H9 (cell line): ENCODE data around the gene WHRN. TPM values are rescaled to one million over a fixed set of nuclear protein-coding genes. Genes with fewer than 3 reads are reported as not detected.

Source experiments
- DNase-seq: peaks from one replicate; pipeline ENCODE4 v3.0.0-alpha.2; 2017
- H2AFZ ChIP-seq: one replicate; pipeline ENCODE4 v1.6.1; 2013; ENCODE audit warnings: mild to moderate bottlenecking, low read length, control low read depth, moderate library complexity
- H2AK5ac ChIP-seq: 2 replicates; pipeline ENCODE4 v1.6.1; 2013; ENCODE audit warnings: low read length, control low read depth, mixed read lengths; ENCODE audit not compliant: insufficient read length
- H2BK120ac ChIP-seq: one replicate; pipeline ENCODE4 v1.6.1; 2013; ENCODE audit warnings: low read depth, mild to moderate bottlenecking, low read length, control low read depth, inconsistent platforms; ENCODE audit not compliant: poor library complexity, severe bottlenecking
- H2BK12ac ChIP-seq: 2 replicates; pipeline ENCODE4 v1.6.1; 2013; ENCODE audit warnings: low read length, control low read depth, mixed read lengths, low read depth; ENCODE audit not compliant: insufficient read length
- H2BK15ac ChIP-seq: 2 replicates; pipeline ENCODE4 v1.6.1; 2013; ENCODE audit warnings: low read depth, low read length, control low read depth
- H2BK20ac ChIP-seq: one replicate; pipeline ENCODE4 v1.6.1; 2013; ENCODE audit warnings: low read depth, mild to moderate bottlenecking, low read length, control low read depth, inconsistent platforms; ENCODE audit not compliant: poor library complexity, severe bottlenecking
- H2BK5ac ChIP-seq: 2 replicates; pipeline ENCODE4 v1.6.1; 2013; ENCODE audit warnings: low read length, control low read depth, mixed read lengths; ENCODE audit not compliant: insufficient read length
- H3K14ac ChIP-seq: 2 replicates; pipeline ENCODE4 v1.6.1; 2013; ENCODE audit warnings: low read length, control low read depth; ENCODE audit not compliant: insufficient read depth
- H3K18ac ChIP-seq: 2 replicates; pipeline ENCODE4 v1.6.1; 2013; ENCODE audit warnings: low read depth, mild to moderate bottlenecking, mixed read lengths, low read length, control low read depth; ENCODE audit not compliant: insufficient read length
- H3K23ac ChIP-seq: 2 replicates; pipeline ENCODE4 v1.6.1; 2013; ENCODE audit warnings: low read length, control low read depth, mixed read lengths, low read depth; ENCODE audit not compliant: insufficient read length
- H3K23me2 ChIP-seq: 2 replicates; pipeline ENCODE4 v1.6.1; 2013; ENCODE audit warnings: low read depth, mild to moderate bottlenecking, mixed read lengths, low read length, control low read depth; ENCODE audit not compliant: insufficient read length, poor library complexity, severe bottlenecking
- H3K27ac ChIP-seq: 2 replicates; pipeline ENCODE4 v1.5.1; 2013; ENCODE audit warnings: low read length, control low read depth, mixed read lengths, low read depth; ENCODE audit not compliant: insufficient read length
- H3K27me3 ChIP-seq: 2 replicates; pipeline ENCODE4 v1.6.1; 2013; ENCODE audit warnings: low read length, control low read depth, inconsistent platforms; ENCODE audit not compliant: insufficient read depth
- H3K4ac ChIP-seq: 2 replicates; pipeline ENCODE4 v1.6.1; 2013; ENCODE audit warnings: low read depth, mild to moderate bottlenecking, control low read depth, inconsistent platforms, low read length, moderate library complexity
- H3K4me1 ChIP-seq: 2 replicates; pipeline ENCODE4 v1.6.1; 2013; ENCODE audit warnings: low read length, control low read depth, inconsistent platforms; ENCODE audit not compliant: insufficient read depth
- H3K4me2 ChIP-seq: 2 replicates; pipeline ENCODE4 v1.6.1; 2013; ENCODE audit warnings: low read length, control low read depth, mixed read lengths; ENCODE audit not compliant: insufficient read length, insufficient read depth
- H3K56ac ChIP-seq: 2 replicates; pipeline ENCODE4 v1.6.1; 2013; ENCODE audit warnings: low read depth, mild to moderate bottlenecking, mixed read lengths, low read length, control low read depth; ENCODE audit not compliant: insufficient read length
- H3K79me1 ChIP-seq: 2 replicates; pipeline ENCODE4 v1.6.1; 2013; ENCODE audit warnings: low read depth, mild to moderate bottlenecking, moderate library complexity, low read length, control low read depth, inconsistent platforms; ENCODE audit not compliant: insufficient read depth, poor library complexity, severe bottlenecking
- H3K79me2 ChIP-seq: 2 replicates; pipeline ENCODE4 v1.6.1; 2013; ENCODE audit warnings: low read length, control low read depth, inconsistent platforms; ENCODE audit not compliant: insufficient read depth
- H3K9ac ChIP-seq: 2 replicates; pipeline ENCODE4 v1.6.1; 2013; ENCODE audit warnings: low read length, control low read depth, mixed read lengths; ENCODE audit not compliant: insufficient read length; ENCODE audit errors: extremely low read depth
- H3K9me3 ChIP-seq: one replicate; pipeline ENCODE4 v1.6.1; 2013; ENCODE audit warnings: low read depth, low read length, inconsistent platforms; ENCODE audit not compliant: control insufficient read depth
- H3T11ph ChIP-seq: one replicate; pipeline ENCODE4 v1.6.1; 2013; ENCODE audit warnings: mild to moderate bottlenecking, low read length, control low read depth, inconsistent platforms
- H4K20me1 ChIP-seq: one replicate; pipeline ENCODE4 v1.6.1; 2013; ENCODE audit not compliant: control insufficient read depth, insufficient read length, insufficient read depth
- H4K5ac ChIP-seq: 2 replicates; pipeline ENCODE4 v1.6.1; 2013; ENCODE audit warnings: low read depth, mild to moderate bottlenecking, mixed read lengths, low read length, control low read depth; ENCODE audit not compliant: insufficient read length
- H4K8ac ChIP-seq: replicated peaks from 2 replicates; pipeline ENCODE4 v1.6.1; 2013; ENCODE audit warnings: low read length, control low read depth, mixed read lengths, low read depth; ENCODE audit not compliant: insufficient read length
- H4K91ac ChIP-seq: 2 replicates; pipeline ENCODE4 v1.6.1; 2013; ENCODE audit warnings: low read depth, mild to moderate bottlenecking, moderate library complexity, mixed read lengths, low read length, control low read depth; ENCODE audit not compliant: insufficient read length
- H3K27ac Mint-ChIP-seq, 3 experiments: 2 replicates in 2 of 3; 3 replicates in 1 of 3; pipeline ENCODE4 v1.8.0; 2020 to 2021; ENCODE audit warnings: mixed read lengths in 3 of 3, mild to moderate bottlenecking in 1 of 3, moderate library complexity in 1 of 3
- H3K27me3 Mint-ChIP-seq: 2 replicates; pipeline ENCODE4 v1.8.0; 2021; ENCODE audit warnings: low read depth, mild to moderate bottlenecking, moderate library complexity, mixed read lengths
- H3K36me3 Mint-ChIP-seq, 3 experiments: 2 replicates in 2 of 3; 3 replicates in 1 of 3; pipeline ENCODE4 v1.8.0; 2020 to 2021; ENCODE audit warnings: low read depth in 3 of 3, mixed read lengths in 3 of 3; ENCODE audit not compliant: insufficient read depth in 1 of 3
- H3K4me1 Mint-ChIP-seq, 2 experiments: 2 replicates each; pipeline ENCODE4 v1.8.0; 2020; ENCODE audit warnings: mixed read lengths in 2 of 2
- H3K4me3 Mint-ChIP-seq, 2 experiments: 2 replicates in 1 of 2; 3 replicates in 1 of 2; pipeline ENCODE4 v1.8.0; 2020 to 2021; ENCODE audit warnings: mild to moderate bottlenecking in 2 of 2, mixed read lengths in 2 of 2, moderate library complexity in 1 of 2
- H3K9me3 Mint-ChIP-seq, 2 experiments: 2 replicates in 1 of 2; 3 replicates in 1 of 2; pipeline ENCODE4 v1.8.0; 2020; ENCODE audit warnings: mild to moderate bottlenecking in 2 of 2, mixed read lengths in 2 of 2, moderate library complexity in 1 of 2
- WGBS: extraction: QIAGEN DNeasy Blood & Tissue Kit; methylation state at CpG from one replicate; pipeline ENCODE4 v1.1.7; 2013; ENCODE audit warnings: missing lambda C conversion rate, low lambda C conversion rate, mixed read lengths; ENCODE audit not compliant: insufficient read length; ENCODE audit errors: extremely low coverage; 5-methylcytosine and 5-hydroxymethylcytosine counted together
- total RNA-seq: library from RNA; stranded (reverse); gene quantifications from 2 replicates; pipeline ENCODE4 v1.2.1, GENCODE V29; 2021
- TF ChIP-seq, protein P1 (sequence below): fragments of 200-600 bp; sonication (generic); conservative IDR thresholded peaks from 3 replicates; pipeline ENCODE4 v1.8.0; 2021; ENCODE audit warnings: antibody characterized with exemption, mild to moderate bottlenecking

Gene WHRN
- total RNA-seq, 1 experiment from 2014 or later, result 2.2 TPM

DNA sequence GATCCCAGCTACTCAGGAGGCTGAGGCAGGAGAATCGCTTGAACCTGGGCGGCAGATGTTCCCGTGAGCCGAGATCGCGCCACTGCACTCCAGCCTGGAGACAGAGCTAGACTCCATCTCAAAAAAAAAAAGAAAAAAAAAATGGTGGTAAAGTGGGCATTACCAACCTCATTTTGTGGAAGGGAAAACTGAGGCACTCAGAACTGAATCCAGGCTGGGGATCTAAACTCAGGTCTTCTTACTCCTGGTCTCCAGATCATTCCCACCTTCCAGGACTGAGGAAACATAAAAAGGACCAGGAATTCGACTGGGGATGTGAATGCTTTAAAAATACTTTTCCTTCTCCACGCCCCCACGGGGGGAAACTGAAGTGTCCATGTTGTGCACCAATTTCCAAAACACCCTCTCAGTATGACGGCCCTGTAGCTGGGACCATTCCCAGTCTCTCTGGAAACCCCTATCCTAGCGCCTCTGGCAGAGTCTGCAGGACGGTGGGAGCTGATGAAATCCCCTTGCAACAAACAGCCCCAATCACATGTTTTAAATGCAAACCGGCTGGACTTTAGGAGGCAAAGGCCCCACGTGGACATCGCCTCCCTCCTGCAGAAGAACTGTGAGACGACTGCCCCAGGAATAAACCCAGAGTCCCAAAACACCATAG lies 108.6 kb downstream of the WHRN start:
- Mint-ChIP-seq H3K27me3 (no peaks in the 10 kb centered on the region; the same call in 1 of the 2 replicates), H3K9me3 (no peaks in the 10 kb centered on the region; a peak in 1 of 5 replicates), H3K36me3 (peaks cover 0 to 9% (median 0%) of the 10 kb centered on the region in 3 experiments; a peak in 4 of 7 replicates), H3K4me3 (peak overlapping the region; percentile 85 to 93), H3K27ac (peak overlapping the region; percentile 94 to 97 (median 94)), H3K4me1 (peaks cover 27 to 40% of the 10 kb centered on the region in 2 experiments)
- no peak overlapping the region for H4K5ac ChIP-seq
- no peak overlapping the region for H3K23ac ChIP-seq
- H2BK12ac ChIP-seq, result no peak overlapping the region
- H3K9me3 ChIP-seq, result no peaks in the 10 kb centered on the region
- no peak overlapping the region for H3T11ph ChIP-seq
- H2BK5ac ChIP-seq, result no peak overlapping the region
- H3K4me2 ChIP-seq, result no peak overlapping the region
- H3K23me2 ChIP-seq, result no peaks in the 10 kb centered on the region
- H3K4ac ChIP-seq, result no peak overlapping the region; the same call in 1 of the 2 replicates
- no peaks in the 10 kb centered on the region; the same call in 1 of the 2 replicates for H3K4me1 ChIP-seq
- H2AFZ ChIP-seq, result no peak overlapping the region
- H4K91ac ChIP-seq, result no peak overlapping the region
- H3K27me3 ChIP-seq, result no peaks in the 10 kb centered on the region
- H2AK5ac ChIP-seq, result no peak overlapping the region
- no peak overlapping the region for H3K9ac ChIP-seq
- no peak overlapping the region for H4K8ac ChIP-seq
- no peaks in the 10 kb centered on the region for H4K20me1 ChIP-seq
- no peak overlapping the region for H2BK20ac ChIP-seq
- DNase-seq, result no peak
- no peak overlapping the region; the same call in 1 of the 2 replicates for H3K14ac ChIP-seq
- no peak overlapping the region for H3K27ac ChIP-seq
- no peaks in the 10 kb centered on the region for H3K79me1 ChIP-seq
- H2BK120ac ChIP-seq, result no peak overlapping the region
- no CpG with 5 or more reads among the region's 16 CpGs for WGBS
- no peak overlapping the region for H2BK15ac ChIP-seq
- no peaks in the 10 kb centered on the region for H3K79me2 ChIP-seq
- no peak overlapping the region for H3K56ac ChIP-seq
- TF ChIP-seq, protein P1, sequence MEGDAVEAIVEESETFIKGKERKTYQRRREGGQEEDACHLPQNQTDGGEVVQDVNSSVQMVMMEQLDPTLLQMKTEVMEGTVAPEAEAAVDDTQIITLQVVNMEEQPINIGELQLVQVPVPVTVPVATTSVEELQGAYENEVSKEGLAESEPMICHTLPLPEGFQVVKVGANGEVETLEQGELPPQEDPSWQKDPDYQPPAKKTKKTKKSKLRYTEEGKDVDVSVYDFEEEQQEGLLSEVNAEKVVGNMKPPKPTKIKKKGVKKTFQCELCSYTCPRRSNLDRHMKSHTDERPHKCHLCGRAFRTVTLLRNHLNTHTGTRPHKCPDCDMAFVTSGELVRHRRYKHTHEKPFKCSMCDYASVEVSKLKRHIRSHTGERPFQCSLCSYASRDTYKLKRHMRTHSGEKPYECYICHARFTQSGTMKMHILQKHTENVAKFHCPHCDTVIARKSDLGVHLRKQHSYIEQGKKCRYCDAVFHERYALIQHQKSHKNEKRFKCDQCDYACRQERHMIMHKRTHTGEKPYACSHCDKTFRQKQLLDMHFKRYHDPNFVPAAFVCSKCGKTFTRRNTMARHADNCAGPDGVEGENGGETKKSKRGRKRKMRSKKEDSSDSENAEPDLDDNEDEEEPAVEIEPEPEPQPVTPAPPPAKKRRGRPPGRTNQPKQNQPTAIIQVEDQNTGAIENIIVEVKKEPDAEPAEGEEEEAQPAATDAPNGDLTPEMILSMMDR, result no peak
- no peak overlapping the region for H3K18ac ChIP-seq
